CD4-positive, alpha-beta T cell (primary cell): ENCODE measurements around the gene CHST3. TPM values are rescaled to one million over a fixed set of nuclear protein-coding genes. Genes with fewer than 3 reads are reported as not detected.
"Not testable (repeated sequence)": the region's sequence is repeated elsewhere in the genome, so short reads cannot be mapped to it uniquely, and the experiment has no call there.

Experiments used
- ATAC-seq: fragments of 200-7000 bp; cut with Tn5 transposase; one replicate; pipeline ENCODE4 v1.10.0; 2022; ENCODE audit warnings: mild to moderate bottlenecking; ENCODE audit not compliant: poor library complexity
- CTCF ChIA-PET: fragments of 350-600 bp; sonication (Branson Sonifier 250); formaldehyde crosslinking; loops from one replicate; lab custom pipeline; 2021; ENCODE audit warnings: antibody characterized with exemption, inconsistent platforms; lab: Charles Lee
- POLR2A ChIA-PET: fragments of 350-600 bp; sonication (Branson Sonifier 250); formaldehyde crosslinking; loops from one replicate; lab custom pipeline; 2021; ENCODE audit warnings: antibody characterized with exemption, inconsistent platforms; lab: Charles Lee
- DNase-seq, 14 experiments: peaks; one replicate each; pipeline ENCODE4 v3.0.0-alpha.2; 2013 to 2020; ENCODE audit warnings: mixed read lengths in 2 of 14
- H3K27ac ChIP-seq, 2 donors: one replicate each; pipeline versions ENCODE4 v1.5.1 to v1.7.0; 2013; ENCODE audit warnings: low read length in 2 of 2, low read depth in 1 of 2, mild to moderate bottlenecking in 1 of 2
- H3K27me3 ChIP-seq, 2 experiments: 1 replicate in 1 of 2; 2 replicates in 1 of 2; pipeline versions ENCODE4 v1.6.1 to v1.7.0; 2013; ENCODE audit warnings: low read length in 2 of 2, control low read depth in 1 of 2, mild to moderate bottlenecking in 1 of 2, moderate library complexity in 1 of 2; ENCODE audit not compliant: insufficient read depth in 2 of 2, control insufficient read depth in 1 of 2
- H3K36me3 ChIP-seq: one replicate; pipeline ENCODE4 v1.6.1; 2013; ENCODE audit warnings: low read length, control low read depth; ENCODE audit not compliant: insufficient read depth
- H3K4me1 ChIP-seq: one replicate; pipeline ENCODE4 v1.6.1; 2013; ENCODE audit warnings: low read length, control low read depth; ENCODE audit not compliant: insufficient read depth
- H3K4me3 ChIP-seq: one replicate; pipeline ENCODE4 v1.5.1; 2013; ENCODE audit warnings: mild to moderate bottlenecking, low read length, moderate library complexity
- H3K9me3 ChIP-seq, 2 experiments: 1 replicate in 1 of 2; 2 replicates in 1 of 2; pipeline versions ENCODE4 v1.6.1 to v1.7.0; 2013; ENCODE audit warnings: low read length in 2 of 2, mild to moderate bottlenecking in 2 of 2, control low read depth in 1 of 2, moderate library complexity in 1 of 2; ENCODE audit not compliant: control insufficient read depth in 1 of 2, insufficient read depth in 1 of 2
- H3K27ac Mint-ChIP-seq: one replicate; pipeline ENCODE4 v1.8.0; 2020; ENCODE audit warnings: mixed read lengths
- H3K27me3 Mint-ChIP-seq: one replicate; pipeline ENCODE4 v1.8.0; 2021; ENCODE audit warnings: mixed read lengths
- H3K36me3 Mint-ChIP-seq: one replicate; pipeline ENCODE4 v1.8.0; 2021; ENCODE audit warnings: low read depth, mixed read lengths
- H3K4me1 Mint-ChIP-seq: one replicate; pipeline ENCODE4 v1.8.0; 2021; ENCODE audit warnings: low read depth, mixed read lengths
- H3K4me3 Mint-ChIP-seq: one replicate; pipeline ENCODE4 v1.8.0; 2020; ENCODE audit warnings: mild to moderate bottlenecking, mixed read lengths
- H3K9me3 Mint-ChIP-seq: one replicate; pipeline ENCODE4 v1.8.0; 2020; ENCODE audit warnings: mixed read lengths
- CTCF ChIP-seq: fragments of 200-600 bp; IDR thresholded peaks from one replicate; pipeline ENCODE4 v1.8.0; 2022; ENCODE audit warnings: antibody characterized with exemption, mild to moderate bottlenecking
- intact Hi-C, 2 experiments: fragments of 100-400 bp; cut with DNase I in 1 of 2; cut with micrococcal nuclease in 1 of 2; formaldehyde crosslinking; loops; one replicate each; pipeline versions ENCODE4 v1.15.1 to v1.9.0; 2023 to 2025; cut with DNase I, micrococcal nuclease
- polyA plus RNA-seq, 2 donors: library from polyadenylated mRNA; unstranded; fragments of 120-200 nt; gene quantifications; one replicate each; pipeline ENCODE4 v1.2.1, GENCODE V29; 2013
- total RNA-seq, 174 experiments: library from RNA in 2 of 174; stranded (reverse) in 2 of 174; gene quantifications; one replicate each; pipeline ENCODE4 v1.2.3 and lab custom pipeline; 2021 to 2026

The CHST3 gene
- not detected for total RNA-seq
- polyA plus RNA-seq (2013, experiment 1 of 2), result not detected
- polyA plus RNA-seq (2013, experiment 2 of 2), result 0.30 TPM
- total RNA-seq (lab: John Stamatoyannopoulos, UW), result 0 to 11.9 (median 0.08) reads per million in 172 experiments

GRCh38 chr10:71964098-71964742 lies at the start of gene CHST3:
Gene CHST3, plus strand, starts transcription at chr10:71964395. Its CDS starts 41,448 bp downstream, at chr10:72005843.
- no peak for TF ChIP-seq CTCF
- DNase-seq (peak in 3 of 14 experiments; percentile 2 to 22 (median 17)), ATAC-seq (no peak)
- peaks cover 8% of the 10 kb centered on the region for H3K4me1 Mint-ChIP-seq
- peaks cover 63% of the 10 kb centered on the region for H3K27me3 Mint-ChIP-seq
- H3K27ac ChIP-seq, result no peak within 1 kb of the TSS
- ChIA-PET CTCF (no interaction called here), POLR2A (no interaction called here)
- peaks cover 16% of the 10 kb centered on the region for H3K4me1 ChIP-seq
- H3K36me3 Mint-ChIP-seq, result no peaks in the 10 kb centered on the region
- intact Hi-C loops, result no loop called here
- H3K27me3 ChIP-seq, result peaks cover 31 to 38% of the 10 kb centered on the region in 2 experiments
- H3K4me3 Mint-ChIP-seq, result peak within 1 kb of the TSS; percentile 82
- H3K4me3 ChIP-seq, result peak within 1 kb of the TSS; percentile 34
- no peak within 1 kb of the TSS for H3K27ac Mint-ChIP-seq
- H3K9me3 Mint-ChIP-seq, result no peaks in the 10 kb centered on the region
- peaks cover 0 to 10% of the 10 kb centered on the region in 2 experiments for H3K9me3 ChIP-seq
- no peaks in the 10 kb centered on the region for H3K36me3 ChIP-seq

- intact Hi-C loops, result loop anchor here in 1 of 2 experiments (5.0 kb wide), 1 partner anchor 130 kb away; no protein-coding TSS in a partner anchor
- CTCF ChIA-PET, result interaction anchor here (0.8 kb wide), 1 partner anchor 16 kb away, joined by 3 read pairs; no protein-coding TSS in a partner anchor
- ATAC-seq, result no peak
These were observed 47.4 kb upstream of the CHST3 start for GRCh38 chr10:71916827-71917226.

GRCh38 chr10:71918992-71919391 lies 45.2 kb upstream of the CHST3 start:
- no peak overlapping the region for H3K27ac Mint-ChIP-seq
- H3K4me3 ChIP-seq, result no peak overlapping the region
- no peaks in the 10 kb centered on the region for H3K27me3 Mint-ChIP-seq
- no peaks in the 10 kb centered on the region for H3K4me1 ChIP-seq
- H3K4me1 Mint-ChIP-seq, result no peaks in the 10 kb centered on the region
- no peaks in the 10 kb centered on the region for H3K36me3 Mint-ChIP-seq
- H3K27ac ChIP-seq, result no peak overlapping the region
- no peak for TF ChIP-seq CTCF
- H3K4me3 Mint-ChIP-seq, result no peak overlapping the region
- DNase-seq, result no peak
- ChIA-PET CTCF (interaction anchor here (0.6 to 1.5 kb wide), 2 partner anchors 23 to 44 kb away, joined by 4 read pairs; no protein-coding TSS in a partner anchor), POLR2A (no interaction called here)
- no peaks in the 10 kb centered on the region for H3K9me3 ChIP-seq
- H3K36me3 ChIP-seq, result no peaks in the 10 kb centered on the region
- ATAC-seq, result no peak
- H3K9me3 Mint-ChIP-seq, result no peaks in the 10 kb centered on the region
- no peaks in the 10 kb centered on the region for H3K27me3 ChIP-seq
- intact Hi-C loops, result loop anchor here in 1 of 2 experiments (5.0 kb wide), 1 partner anchor 128 kb away; no protein-coding TSS in a partner anchor

More at GRCh38 chr10:71916827-71917226, 47.4 kb upstream of the CHST3 start:
- TF ChIP-seq CTCF, result no peak
- Mint-ChIP-seq H3K27me3 (no peaks in the 10 kb centered on the region), H3K9me3 (peaks cover 2% of the 10 kb centered on the region), H3K36me3 (no peaks in the 10 kb centered on the region), H3K27ac (no peak overlapping the region), H3K4me1 (no peaks in the 10 kb centered on the region), H3K4me3 (no peak overlapping the region)
- no peaks in the 10 kb centered on the region for H3K9me3 ChIP-seq
- no peaks in the 10 kb centered on the region for H3K36me3 ChIP-seq
- POLR2A ChIA-PET, result interaction anchor here (1.5 kb wide), 1 partner anchor 17 kb away, joined by 6 read pairs; no protein-coding TSS in a partner anchor
- H3K27me3 ChIP-seq, result no peaks in the 10 kb centered on the region
- H3K4me3 ChIP-seq, result no peak overlapping the region
- DNase-seq, result no peak
- no peaks in the 10 kb centered on the region for H3K4me1 ChIP-seq
- H3K27ac ChIP-seq, result no peak overlapping the region

- DNase-seq, H3K4me3 ChIP-seq, H3K9me3 ChIP-seq, H3K4me3 Mint-ChIP-seq, H3K27ac Mint-ChIP-seq, H3K27ac ChIP-seq, ATAC-seq, H3K9me3 Mint-ChIP-seq, H3K4me1 Mint-ChIP-seq, CTCF ChIA-PET, POLR2A ChIA-PET, H3K36me3 Mint-ChIP-seq, H3K4me1 ChIP-seq, H3K36me3 ChIP-seq, H3K27me3 ChIP-seq, H3K27me3 Mint-ChIP-seq: not testable (repeated sequence)
- intact Hi-C loops, result loop anchor here in 1 of 2 experiments (5.0 kb wide), 1 partner anchor 127 kb away; no protein-coding TSS in a partner anchor
These were observed 44.1 kb upstream of the CHST3 start for GRCh38 chr10:71919956-71920539.
